Lower lobe of right lung (tissue), 2 donors: Measurements from ENCODE around the gene GABRD. TPM values are rescaled to one million over a fixed set of nuclear protein-coding genes. Genes with fewer than 3 reads are reported as not detected.

Source experiments
- ATAC-seq, 2 donors: fragments of 200-7000 bp; cut with Tn5 transposase; one replicate each; pipeline ENCODE4 v1.9.1; 2020 to 2022; ENCODE audit warnings: mild to moderate bottlenecking in 2 of 2, moderate library complexity in 2 of 2
- DNase-seq: peaks from one replicate; pipeline ENCODE4 v3.0.0-alpha.2; 2020
- H3K27ac ChIP-seq: fragments of 200-600 bp; one replicate; pipeline ENCODE4 v1.8.0; 2022
- H3K27me3 ChIP-seq: fragments of 200-600 bp; one replicate; pipeline ENCODE4 v1.8.0; 2022; ENCODE audit warnings: low read depth
- H3K36me3 ChIP-seq: fragments of 200-600 bp; one replicate; pipeline ENCODE4 v1.8.0; 2022; ENCODE audit warnings: mild to moderate bottlenecking
- H3K4me1 ChIP-seq: fragments of 200-600 bp; one replicate; pipeline ENCODE4 v1.8.0; 2022
- H3K4me3 ChIP-seq: fragments of 200-600 bp; one replicate; pipeline ENCODE4 v1.8.0; 2022; ENCODE audit warnings: mild to moderate bottlenecking
- H3K9me3 ChIP-seq: fragments of 200-600 bp; one replicate; pipeline ENCODE4 v1.8.0; 2022
- intact Hi-C: fragments of 100-400 bp; cut with DNase I; formaldehyde crosslinking; loops from one replicate; pipeline ENCODE4 v1.11.0; 2022
- total RNA-seq: library from RNA; stranded (reverse); fragmentation: NEBNext Ultra II Directional; extraction: Animal tissue kit (Norgen Biotek cat#: 25700); gene quantifications from one replicate; pipeline ENCODE4 v1.2.1, GENCODE V29; 2021
- TF ChIP-seq, protein P1 (sequence below): fragments of 200-600 bp; IDR thresholded peaks from one replicate; pipeline ENCODE4 v1.8.0; 2022; ENCODE audit warnings: antibody characterized with exemption, mild to moderate bottlenecking
- donor health status: DM: no; HTN: yes; CAD: no; lungs with severe emphysema.

GABRD gene
- total RNA-seq, 1 donor from 2014 or later, result 2.7 TPM

DNA sequence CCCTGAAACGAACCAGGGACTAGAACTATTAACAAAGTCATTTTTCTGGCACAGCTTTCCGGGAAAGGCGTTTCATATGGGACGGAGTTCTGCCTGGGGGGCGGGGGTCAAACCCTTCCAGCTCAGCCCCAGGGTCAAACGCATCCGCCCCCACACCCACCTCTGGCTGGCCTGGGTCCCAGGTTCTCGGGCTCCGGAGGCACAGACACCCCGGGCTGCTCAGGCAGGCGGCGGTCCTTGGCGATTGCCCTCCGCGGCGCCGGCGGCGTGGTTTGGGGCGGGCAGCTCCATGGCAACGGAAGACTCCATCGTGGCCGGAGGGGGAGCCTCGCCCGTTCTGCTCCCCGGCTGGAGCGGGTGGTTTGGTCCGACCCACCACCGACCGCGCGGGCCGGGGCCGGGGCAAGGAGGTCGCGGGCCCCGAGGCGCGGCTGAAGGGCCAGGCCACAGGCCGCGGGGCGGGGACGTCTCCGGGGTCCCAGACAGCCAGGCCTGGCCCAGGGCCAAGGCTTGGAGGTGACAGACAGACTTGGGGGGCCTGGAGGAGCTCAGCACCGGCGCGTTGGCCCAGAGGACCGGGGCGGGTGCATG is 15.5 kb upstream of the GABRD start, which contains the start of gene CFAP74:
CFAP74 (minus strand) TSS at position 246 of the 591 bp plus-strand sequence. CDS start 12,830 bp downstream, outside the sequence.
- peaks cover 10% of the 10 kb centered on the region for H3K4me1 ChIP-seq
- intact Hi-C loops, result no loop called here
- peaks cover 42% of the 10 kb centered on the region for H3K27me3 ChIP-seq
- peak within 1 kb of the TSS; percentile 21 for H3K4me3 ChIP-seq
- no peaks in the 10 kb centered on the region for H3K9me3 ChIP-seq
- no peaks in the 10 kb centered on the region for H3K36me3 ChIP-seq
- no peak within 1 kb of the TSS for H3K27ac ChIP-seq
- DNase-seq (no peak), ATAC-seq (peak; percentile 69 to 70)
- TF ChIP-seq, protein P1, sequence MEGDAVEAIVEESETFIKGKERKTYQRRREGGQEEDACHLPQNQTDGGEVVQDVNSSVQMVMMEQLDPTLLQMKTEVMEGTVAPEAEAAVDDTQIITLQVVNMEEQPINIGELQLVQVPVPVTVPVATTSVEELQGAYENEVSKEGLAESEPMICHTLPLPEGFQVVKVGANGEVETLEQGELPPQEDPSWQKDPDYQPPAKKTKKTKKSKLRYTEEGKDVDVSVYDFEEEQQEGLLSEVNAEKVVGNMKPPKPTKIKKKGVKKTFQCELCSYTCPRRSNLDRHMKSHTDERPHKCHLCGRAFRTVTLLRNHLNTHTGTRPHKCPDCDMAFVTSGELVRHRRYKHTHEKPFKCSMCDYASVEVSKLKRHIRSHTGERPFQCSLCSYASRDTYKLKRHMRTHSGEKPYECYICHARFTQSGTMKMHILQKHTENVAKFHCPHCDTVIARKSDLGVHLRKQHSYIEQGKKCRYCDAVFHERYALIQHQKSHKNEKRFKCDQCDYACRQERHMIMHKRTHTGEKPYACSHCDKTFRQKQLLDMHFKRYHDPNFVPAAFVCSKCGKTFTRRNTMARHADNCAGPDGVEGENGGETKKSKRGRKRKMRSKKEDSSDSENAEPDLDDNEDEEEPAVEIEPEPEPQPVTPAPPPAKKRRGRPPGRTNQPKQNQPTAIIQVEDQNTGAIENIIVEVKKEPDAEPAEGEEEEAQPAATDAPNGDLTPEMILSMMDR, result no peak

GRCh38 chr1:2004856-2005255 is 14.3 kb upstream of the GABRD start:
- peaks cover 10% of the 10 kb centered on the region for H3K4me1 ChIP-seq

GRCh38 chr1:2009101-2010053 is 9.8 kb upstream of the GABRD start:
- H3K27me3 ChIP-seq, result peaks cover 18% of the 10 kb centered on the region
- no peak for DNase-seq

More at GRCh38 chr1:2004856-2005255, 14.3 kb upstream of the GABRD start:
- DNase-seq (no peak), ATAC-seq (no peak)
- H3K27me3 ChIP-seq, result peaks cover 39% of the 10 kb centered on the region
- intact Hi-C loops, result no loop called here
- no peak overlapping the region for H3K4me3 ChIP-seq
- H3K36me3 ChIP-seq, result no peaks in the 10 kb centered on the region
- H3K9me3 ChIP-seq, result no peaks in the 10 kb centered on the region
- no peak overlapping the region for H3K27ac ChIP-seq
- TF ChIP-seq, protein P1, result no peak

GRCh38 chr1:2014181-2014580 is 5.0 kb upstream of the GABRD start:
- Histone ChIP-seq H3K36me3 (no peaks in the 10 kb centered on the region), H3K4me1 (no peaks in the 10 kb centered on the region), H3K9me3 (no peaks in the 10 kb centered on the region), H3K4me3 (no peak overlapping the region), H3K27me3 (peaks cover 26% of the 10 kb centered on the region), H3K27ac (no peak overlapping the region)
- intact Hi-C loops, result no loop called here
- TF ChIP-seq, protein P1, result no peak
- ATAC-seq (no peak), DNase-seq (no peak)

More at GRCh38 chr1:2009101-2010053, 9.8 kb upstream of the GABRD start:
- H3K4me3 ChIP-seq, result no peak overlapping the region
- intact Hi-C loops, result no loop called here
- no peaks in the 10 kb centered on the region for H3K9me3 ChIP-seq
- no peak for ATAC-seq
- no peaks in the 10 kb centered on the region for H3K4me1 ChIP-seq
- TF ChIP-seq, protein P1, result no peak
- no peaks in the 10 kb centered on the region for H3K36me3 ChIP-seq
- no peak overlapping the region for H3K27ac ChIP-seq

GRCh38 chr1:2014741-2015735 is 4.1 kb upstream of the GABRD start:
- Histone ChIP-seq H3K27me3 (peaks cover 34% of the 10 kb centered on the region), H3K36me3 (no peaks in the 10 kb centered on the region), H3K27ac (no peak overlapping the region), H3K4me3 (no peak overlapping the region), H3K4me1 (peaks cover 6% of the 10 kb centered on the region), H3K9me3 (no peaks in the 10 kb centered on the region)
- intact Hi-C loops, result no loop called here
- no peak for ATAC-seq
- TF ChIP-seq, protein P1, result no peak
- DNase-seq, result no peak
